Measurements from ENCODE around the gene HOXB9. TPM values are rescaled to one million over a fixed set of nuclear protein-coding genes. Genes with fewer than 3 reads are reported as not detected.

Gene HOXB9
- total RNA-seq, 1 donor from 2014 or later = 0.20 TPM

DNA sequence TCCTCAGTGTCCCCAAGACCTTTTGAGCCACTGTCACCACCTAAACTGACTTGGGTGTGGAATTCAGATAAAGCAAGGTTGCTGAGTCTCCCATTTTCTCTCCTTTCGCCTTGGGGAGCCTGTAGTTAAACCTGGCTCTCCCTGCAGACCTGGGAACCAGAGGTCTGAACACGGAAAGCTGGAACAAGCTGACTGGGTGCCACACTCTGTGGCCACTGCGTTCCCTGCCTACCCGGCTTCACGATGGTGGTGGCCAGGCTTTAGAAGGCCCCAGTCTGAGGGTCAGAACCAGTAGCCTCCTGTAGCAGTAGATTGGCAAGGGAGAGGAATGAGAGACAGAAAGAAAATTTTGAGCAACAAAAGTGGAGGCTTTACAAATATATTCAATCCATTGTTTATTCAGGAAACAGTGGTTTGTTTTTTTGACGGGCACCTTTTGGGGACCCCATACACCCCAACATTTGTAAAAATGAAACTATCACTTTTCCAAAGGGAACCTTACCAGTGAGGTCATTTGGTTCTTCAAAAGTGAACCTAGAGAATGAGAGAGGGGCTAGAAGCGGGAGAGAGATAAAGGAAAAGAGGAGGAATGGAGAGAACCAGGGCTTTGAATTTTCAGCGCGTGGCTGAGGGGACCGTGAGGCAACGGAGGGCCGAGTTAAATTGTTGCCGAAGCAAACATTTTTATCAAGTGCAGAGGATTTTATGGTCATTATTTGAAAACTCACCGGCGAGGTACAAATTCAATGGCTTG, 9.3 kb downstream of the HOXB9 start:
- TF ChIP-seq, protein P1, sequence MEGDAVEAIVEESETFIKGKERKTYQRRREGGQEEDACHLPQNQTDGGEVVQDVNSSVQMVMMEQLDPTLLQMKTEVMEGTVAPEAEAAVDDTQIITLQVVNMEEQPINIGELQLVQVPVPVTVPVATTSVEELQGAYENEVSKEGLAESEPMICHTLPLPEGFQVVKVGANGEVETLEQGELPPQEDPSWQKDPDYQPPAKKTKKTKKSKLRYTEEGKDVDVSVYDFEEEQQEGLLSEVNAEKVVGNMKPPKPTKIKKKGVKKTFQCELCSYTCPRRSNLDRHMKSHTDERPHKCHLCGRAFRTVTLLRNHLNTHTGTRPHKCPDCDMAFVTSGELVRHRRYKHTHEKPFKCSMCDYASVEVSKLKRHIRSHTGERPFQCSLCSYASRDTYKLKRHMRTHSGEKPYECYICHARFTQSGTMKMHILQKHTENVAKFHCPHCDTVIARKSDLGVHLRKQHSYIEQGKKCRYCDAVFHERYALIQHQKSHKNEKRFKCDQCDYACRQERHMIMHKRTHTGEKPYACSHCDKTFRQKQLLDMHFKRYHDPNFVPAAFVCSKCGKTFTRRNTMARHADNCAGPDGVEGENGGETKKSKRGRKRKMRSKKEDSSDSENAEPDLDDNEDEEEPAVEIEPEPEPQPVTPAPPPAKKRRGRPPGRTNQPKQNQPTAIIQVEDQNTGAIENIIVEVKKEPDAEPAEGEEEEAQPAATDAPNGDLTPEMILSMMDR (IDR thresholded peaks at IDR 0.05) = no peak
- Mint-ChIP-seq H3K9me3 (ENCODE audit: low read depth) (no peaks in the 10 kb centered on the region), H3K27ac (ENCODE audit: unreplicated experiment) (no peak overlapping the region), H3K4me1 (ENCODE audit: low read depth) (peaks cover 16% of the 10 kb centered on the region), H3K36me3 (ENCODE audit: low read depth) (peaks cover 4% of the 10 kb centered on the region), H3K4me3 (ENCODE audit: unreplicated experiment) (no peak overlapping the region), H3K27me3 (ENCODE audit: low read depth) (peaks cover 85% of the 10 kb centered on the region)
- DNase-seq (ENCODE audit: low spot score) = no peak

DNA sequence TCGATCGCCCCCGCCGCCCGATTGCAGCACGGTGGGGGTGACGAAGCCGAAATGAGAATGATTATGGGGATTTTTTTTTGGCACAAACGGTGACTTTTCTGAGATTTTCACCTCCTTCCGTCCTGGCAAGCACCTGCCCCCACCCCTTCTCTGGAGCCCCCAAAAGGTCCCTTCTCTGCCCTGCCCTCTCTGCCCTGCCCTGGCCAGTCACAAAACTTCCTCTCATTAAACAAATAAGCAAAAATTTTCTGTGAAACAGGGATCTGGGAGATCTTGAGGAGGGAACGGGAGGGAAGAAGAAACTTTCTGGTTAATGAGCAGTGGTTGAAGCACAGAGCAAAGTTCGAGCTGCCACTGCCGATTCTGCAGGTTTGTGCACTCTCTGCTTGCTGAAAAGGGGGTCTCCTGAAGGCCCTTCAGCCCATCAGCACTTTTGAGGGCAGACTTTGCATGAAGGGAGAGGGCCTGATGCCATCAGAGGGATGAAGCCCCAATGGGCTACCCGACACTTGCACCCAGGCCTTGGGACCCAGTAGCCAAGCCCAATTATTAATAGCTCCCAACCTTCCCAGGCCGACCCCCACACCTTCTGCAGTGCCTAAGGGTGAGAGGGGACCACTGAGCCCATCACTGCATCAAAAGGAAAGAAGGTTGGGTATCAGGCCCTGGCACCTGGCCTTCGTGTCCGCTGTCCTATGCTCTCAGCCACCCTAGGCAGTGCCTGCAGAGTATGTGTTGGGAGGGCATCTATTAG, 10.0 kb downstream of the HOXB9 start:
- no peak overlapping the region for H3K27ac Mint-ChIP-seq (ENCODE audit: unreplicated experiment)

DNA sequence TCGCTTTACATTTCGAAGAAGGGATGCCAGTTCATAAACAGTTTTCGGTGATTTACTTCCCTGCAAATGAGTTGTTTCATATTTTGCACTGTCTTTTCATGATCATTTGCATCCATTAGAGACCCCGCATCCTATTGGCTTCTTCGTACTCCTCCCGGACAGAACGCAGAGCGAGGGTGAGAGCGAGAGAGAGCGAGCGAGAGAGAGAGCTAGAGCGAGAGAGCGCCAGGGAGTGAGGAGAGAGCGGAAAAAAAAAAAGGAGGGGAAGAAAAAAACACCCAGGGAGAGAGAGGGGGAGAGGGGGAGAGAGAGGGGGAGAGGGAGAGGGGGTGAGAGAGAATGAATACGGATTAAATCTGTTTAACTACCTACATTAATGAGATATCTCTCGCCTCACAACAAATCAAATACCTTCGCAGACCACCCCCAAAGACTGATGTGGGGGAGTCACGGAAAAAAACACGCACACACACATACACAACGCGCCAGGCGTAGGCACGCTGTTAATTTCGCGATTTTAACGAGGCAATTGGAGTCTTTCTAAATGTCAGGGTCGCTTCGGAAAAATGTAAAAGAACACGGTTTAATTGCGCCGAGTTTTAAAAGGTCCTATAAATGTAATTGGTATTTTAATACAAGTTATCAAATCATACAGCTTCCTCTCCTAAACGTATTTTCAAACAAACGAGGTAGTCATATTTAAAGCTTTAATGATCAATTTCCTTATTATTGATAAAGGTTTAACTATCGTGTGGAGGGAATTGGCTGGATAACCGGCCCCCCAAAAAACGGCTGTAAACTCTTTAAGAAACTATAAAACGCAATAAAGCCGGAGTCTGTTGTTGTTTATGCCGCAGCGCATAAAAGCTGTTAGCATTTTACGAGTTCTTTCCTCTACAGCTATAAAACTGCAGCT, 10.9 kb downstream of the HOXB9 start, which contains the start of gene HOXB8:
HOXB8 (minus strand) TSS at position 246 of the 916 bp plus-strand sequence. CDS start 588 bp downstream, outside the sequence.
- Mint-ChIP-seq H3K9me3 (ENCODE audit: low read depth) (no peaks in the 10 kb centered on the region), H3K27ac (ENCODE audit: unreplicated experiment) (no peak within 1 kb of the TSS), H3K36me3 (ENCODE audit: low read depth) (peaks cover 1% of the 10 kb centered on the region), H3K4me1 (ENCODE audit: low read depth) (peaks cover 16% of the 10 kb centered on the region), H3K27me3 (ENCODE audit: low read depth) (peaks cover 82% of the 10 kb centered on the region), H3K4me3 (ENCODE audit: unreplicated experiment) (no peak within 1 kb of the TSS)
- no peak for DNase-seq (ENCODE audit: low spot score)
- TF ChIP-seq, protein P1 (IDR thresholded peaks at IDR 0.05) = no peak

More for the DNA sequence above, 10.0 kb downstream of the HOXB9 start:
- Mint-ChIP-seq H3K4me1 (ENCODE audit: low read depth) (peaks cover 16% of the 10 kb centered on the region), H3K9me3 (ENCODE audit: low read depth) (no peaks in the 10 kb centered on the region), H3K36me3 (ENCODE audit: low read depth) (peaks cover under 1% of the 10 kb centered on the region), H3K4me3 (ENCODE audit: unreplicated experiment) (no peak overlapping the region), H3K27me3 (ENCODE audit: low read depth) (peaks cover 85% of the 10 kb centered on the region)
- DNase-seq (ENCODE audit: low spot score) = no peak
- TF ChIP-seq, protein P1 (IDR thresholded peaks at IDR 0.05) = no peak

DNA sequence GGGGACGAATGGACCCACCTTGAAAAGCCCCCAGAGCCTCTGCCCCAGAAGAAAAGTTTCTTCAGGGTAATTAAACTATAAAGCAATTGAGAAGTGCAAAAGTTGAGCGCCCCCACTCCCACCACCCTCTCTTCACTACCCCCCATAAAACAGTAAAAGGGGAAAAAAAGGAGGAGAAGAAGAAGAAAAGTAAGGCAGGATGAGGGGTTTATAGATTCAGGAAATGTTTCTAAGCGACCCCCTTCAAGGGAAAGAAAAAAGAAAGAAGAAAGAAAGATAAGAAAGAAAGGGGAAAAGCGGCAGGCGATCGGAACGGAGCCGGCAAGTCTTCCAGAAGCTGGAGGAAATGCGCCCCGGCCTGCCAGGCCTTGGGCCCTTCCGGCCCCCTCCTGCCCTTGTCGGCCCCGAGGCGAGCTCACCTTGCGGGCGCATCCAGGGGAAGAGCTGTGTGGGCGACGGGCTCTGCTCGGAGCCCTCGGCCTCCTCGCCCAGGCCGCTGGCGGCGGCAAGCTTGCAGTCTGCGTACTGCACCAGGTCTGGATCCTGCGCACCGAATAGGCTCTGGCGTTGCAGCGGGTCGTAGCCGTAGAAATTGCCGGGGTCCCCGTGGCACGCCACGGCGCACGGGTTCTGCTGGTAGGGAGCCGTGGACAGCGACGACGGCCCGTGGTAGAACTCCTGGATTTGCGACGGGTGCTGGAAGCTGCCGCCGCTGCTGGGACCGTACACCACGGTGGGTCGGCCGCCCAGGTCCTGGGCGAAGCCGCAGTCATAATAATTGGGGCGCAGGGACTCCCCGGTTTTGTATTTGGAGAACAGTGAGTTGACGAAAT, 12.1 kb downstream of the HOXB9 start:
- Mint-ChIP-seq H3K9me3 (ENCODE audit: low read depth) (no peaks in the 10 kb centered on the region), H3K27ac (ENCODE audit: unreplicated experiment) (no peak overlapping the region), H3K36me3 (ENCODE audit: low read depth) (peaks cover 1% of the 10 kb centered on the region), H3K4me3 (ENCODE audit: unreplicated experiment) (no peak overlapping the region), H3K4me1 (ENCODE audit: low read depth) (peaks cover 16% of the 10 kb centered on the region), H3K27me3 (ENCODE audit: low read depth) (peaks cover 82% of the 10 kb centered on the region)
- no peak for DNase-seq (ENCODE audit: low spot score)
- TF ChIP-seq, protein P1 (IDR thresholded peaks at IDR 0.05) = no peak
